Temporal lobe (tissue), 2 donors: ENCODE measurements around the gene PEX12. TPM values are rescaled to one million over a fixed set of nuclear protein-coding genes. Genes with fewer than 3 reads are reported as not detected.

Experiments used
- small RNA-seq: library from RNA; depleted of rRNA; stranded (forward); fragments of <200 nt; gene quantifications from one replicate; pipeline ENCODE3, GENCODE V24; 2014; ENCODE audit warnings: low replicate concordance
- total RNA-seq: library from RNA; depleted of rRNA; stranded (reverse); fragments of >200 nt; gene quantifications from one replicate; pipeline ENCODE4 v1.2.3, GENCODE V29; 2014

PEX12 gene
- total RNA-seq, 1 donor from 2014 or later: 4.4 TPM

Small RNA genes within 50 kb of the gene (small RNA-seq; reads per million reads assigned to genes)
- not detected for gene AC004134.1
- gene AC015911.1: not detected
- gene SNORD7: 31.4 reads per million, percentile 95 among the genes with 10 or more reads in this experiment

Other genes with a start within 250 kb of the PEX12 start
- gene SLFN11, start 204.9 kb downstream of the PEX12 start, total RNA-seq: 3.7 TPM
- gene SLFN12, start 146.1 kb downstream of the PEX12 start, total RNA-seq: 1.5 TPM
- gene SLFN13, start 129.8 kb downstream of the PEX12 start, total RNA-seq: 0.25 TPM
- under 0.01 TPM for gene SLFN12L, start 40.9 kb downstream of the PEX12 start, total RNA-seq
- 0.25 TPM for gene SLFN14, start 17.8 kb downstream of the PEX12 start, total RNA-seq
- gene AP2B1, start 8.8 kb upstream of the PEX12 start, total RNA-seq: 216 TPM
- gene RASL10B, start 153.1 kb upstream of the PEX12 start, total RNA-seq: 5.4 TPM
- 0.25 TPM for gene GAS2L2, start 174.7 kb upstream of the PEX12 start, total RNA-seq
- gene C17orf50, start 182.3 kb upstream of the PEX12 start, total RNA-seq: not detected
- gene MMP28, start 217.1 kb upstream of the PEX12 start, total RNA-seq: 6.4 TPM
- 48.2 TPM for gene TAF15, start 230.9 kb upstream of the PEX12 start, total RNA-seq